ENCODE results near the gene RINL. TPM values are rescaled to one million over a fixed set of nuclear protein-coding genes. Genes with fewer than 3 reads are reported as not detected.
"Not testable (repeated sequence)": the region's sequence is repeated elsewhere in the genome, so short reads cannot be mapped to it uniquely, and the experiment has no call there.

The RINL gene
- total RNA-seq, 1 donor from 2014 or later, result 11.9 TPM

DNA sequence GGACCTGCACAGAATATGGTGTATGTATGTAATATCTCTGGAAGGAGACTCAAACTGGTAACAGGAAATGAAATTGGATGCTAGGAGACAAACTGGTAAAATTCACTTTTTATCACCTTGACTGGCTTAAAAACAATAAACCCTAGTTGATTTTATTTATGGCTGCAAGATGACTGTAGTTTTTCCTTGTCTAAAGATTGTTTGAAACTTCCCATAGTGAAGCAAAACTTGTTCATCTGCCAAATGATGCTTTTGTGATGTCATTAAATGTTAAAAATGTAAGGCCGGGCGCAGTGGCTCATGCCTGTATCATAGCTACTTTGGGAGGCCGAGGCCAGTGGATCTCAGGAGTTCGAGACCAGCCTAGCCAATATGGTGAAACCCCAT, 44.0 kb downstream of the RINL start:
- no peak for DNase-seq (ENCODE audit: low spot score)

DNA sequence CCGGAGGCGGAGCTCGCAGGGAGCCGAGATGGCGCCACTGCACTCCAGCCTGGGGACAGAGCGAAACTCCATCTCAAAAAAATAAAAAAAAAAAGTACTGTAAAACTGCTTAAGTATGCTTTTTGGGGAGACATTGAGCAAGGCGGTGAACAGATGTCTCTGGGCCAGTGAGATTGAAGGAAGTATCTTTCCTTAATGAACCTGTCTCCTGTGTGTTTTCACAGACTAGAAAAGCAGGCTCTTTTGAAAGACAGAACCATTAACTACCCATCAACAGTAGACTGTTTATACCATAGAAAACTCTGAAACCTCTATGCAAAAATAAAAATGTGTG, 45.0 kb downstream of the RINL start:
- no peak for DNase-seq (ENCODE audit: low spot score)

- peak; percentile 70 for DNase-seq (ENCODE audit: low spot score)
These were observed 46.9 kb downstream of the RINL start for GRCh38 chr19:38831142-38831605.

- DNase-seq (ENCODE audit: low spot score), result no peak
These were observed 47.9 kb downstream of the RINL start for GRCh38 chr19:38830039-38830733.

GRCh38 chr19:38829203-38829602, 48.9 kb downstream of the RINL start:
- DNase-seq (ENCODE audit: low spot score), result not testable (repeated sequence)

GRCh38 chr19:38826856-38827551, 51.1 kb downstream of the RINL start:
- DNase-seq (ENCODE audit: low spot score), result no peak

GRCh38 chr19:38825936-38826335, 52.1 kb downstream of the RINL start:
- DNase-seq (ENCODE audit: low spot score), result not testable (repeated sequence)

DNA sequence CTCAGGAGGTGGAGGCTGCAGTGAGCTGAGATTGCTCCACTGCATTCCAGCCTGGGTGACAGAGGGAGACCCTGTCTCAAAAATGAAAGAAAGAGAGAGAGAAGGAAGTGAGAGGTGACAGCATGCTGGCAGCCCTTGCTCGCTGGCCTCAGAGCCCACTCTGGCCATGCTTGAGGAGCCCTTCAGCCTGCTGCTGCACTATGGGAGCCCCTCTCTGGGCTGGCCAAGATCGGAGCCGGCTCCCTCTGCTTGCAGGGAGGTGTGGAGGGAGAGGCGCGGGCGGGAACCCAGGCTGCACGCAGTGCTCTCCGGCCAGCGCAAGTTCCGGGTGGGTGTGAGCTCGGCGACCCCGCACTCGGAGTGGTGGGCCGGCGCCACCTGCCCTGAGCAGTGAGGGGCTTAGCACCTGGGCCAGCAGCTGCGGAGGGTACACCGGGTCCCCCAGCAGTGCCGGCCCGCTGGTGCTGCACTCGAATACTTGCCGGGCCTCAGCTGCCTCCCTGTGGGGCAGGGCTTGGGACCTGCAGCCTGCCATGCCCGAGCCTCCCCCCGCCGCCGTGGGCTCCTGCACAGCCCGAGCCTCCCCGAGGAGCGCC, 56.7 kb downstream of the RINL start:
- DNase-seq (ENCODE audit: low spot score), result not testable (repeated sequence)

DNA sequence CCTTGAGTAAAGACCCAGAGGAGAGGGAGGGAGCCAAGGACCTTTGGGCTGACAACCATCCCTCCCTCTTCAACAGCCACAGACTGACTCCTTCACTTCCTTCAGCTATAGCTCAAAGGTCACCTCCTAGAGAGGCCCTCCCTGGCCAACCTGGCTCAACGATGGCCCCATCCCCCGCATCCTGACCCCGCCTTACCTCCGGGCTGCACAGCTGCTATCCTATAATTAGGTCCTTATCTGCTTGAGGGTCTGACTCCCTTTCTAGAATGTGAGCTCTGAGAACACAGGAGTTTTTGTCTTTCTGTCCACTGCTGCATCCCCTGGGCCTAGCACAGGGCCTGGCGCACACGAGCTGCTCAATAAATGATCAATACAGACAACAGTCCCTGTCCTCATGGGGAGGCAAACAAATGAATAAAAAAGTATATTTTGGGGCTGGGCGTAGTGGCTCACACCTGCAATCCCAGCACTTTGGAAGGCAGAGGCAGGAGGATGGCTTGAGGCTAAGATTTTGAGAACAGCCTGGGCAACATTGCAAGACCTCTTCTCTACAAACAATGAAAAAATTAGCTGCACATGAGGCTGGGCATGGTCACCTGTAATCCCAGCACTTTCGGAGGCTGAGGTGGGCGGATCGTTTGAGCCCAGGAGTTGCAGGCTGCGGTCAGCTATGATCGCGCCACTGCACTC, 58.7 kb downstream of the RINL start:
- DNase-seq (ENCODE audit: low spot score), result peak; percentile 48

Other genes starting within 250 kb of the RINL start
- 628 TPM for gene ACTN4, start 230.6 kb downstream of the RINL start, total RNA-seq
- 206 TPM for gene CAPN12, start 133.8 kb downstream of the RINL start, total RNA-seq
- not detected for gene LGALS7, start 104.8 kb downstream of the RINL start, total RNA-seq
- gene LGALS7B, start 89.1 kb downstream of the RINL start, total RNA-seq, result 3.1 TPM
- gene LGALS4, start 65.3 kb downstream of the RINL start, total RNA-seq, result 1,935 TPM
- 205 TPM for gene ECH1, start 46.5 kb downstream of the RINL start, total RNA-seq
- 284 TPM for gene HNRNPL, start 28.3 kb downstream of the RINL start, total RNA-seq
- gene SIRT2, start 21.3 kb upstream of the RINL start, total RNA-seq, result 63.0 TPM
- 23.1 TPM for gene NFKBIB, start 21.7 kb upstream of the RINL start, total RNA-seq
- gene CCER2, start 33.9 kb upstream of the RINL start, total RNA-seq, result 0.55 TPM
- 24.9 TPM for gene SARS2, start 52.5 kb upstream of the RINL start, total RNA-seq
- 30.0 TPM for gene MRPS12, start 52.7 kb upstream of the RINL start, total RNA-seq
- 19.1 TPM for gene FBXO17, start 97.5 kb upstream of the RINL start, total RNA-seq
- 28.1 TPM for gene FBXO27, start 154.3 kb upstream of the RINL start, total RNA-seq
- 7.3 TPM for gene ACP7, start 206.1 kb upstream of the RINL start, total RNA-seq
- 89.3 TPM for gene PAK4, start 247.5 kb upstream of the RINL start, total RNA-seq

Data from mucosa of gallbladder (tissue), 1 donor.